ENCODE data around the gene SVBP. TPM values are rescaled to one million over a fixed set of nuclear protein-coding genes. Genes with fewer than 3 reads are reported as not detected.

SVBP gene
- total and polyA plus RNA-seq, 4 donors: 3.4 to 21.8 (median 15.0) TPM

- H3K4me3 ChIP-seq (ENCODE audit: low read depth in 1 of 3, low read length in 3 of 3): no peak overlapping the region
- H3K9ac ChIP-seq (ENCODE audit: low read depth in 1 of 2, low read length in 2 of 2): no peak overlapping the region
- TF ChIP-seq TAF1 (conservative IDR thresholded peaks at IDR 0.05) (no peak), RXRA (IDR thresholded peaks at IDR 0.05) (no peak), HNF4G (IDR thresholded peaks at IDR 0.05) (no peak), GABPA (IDR thresholded peaks at IDR 0.05 in 1 of 2, conservative IDR thresholded peaks at IDR 0.05 in 1 of 2) (no peak), CTCF (IDR thresholded peaks at IDR 0.05; ENCODE audit: low read depth, low read length, missing input control) (no peak), ATF3 (IDR thresholded peaks at IDR 0.05) (no peak), FOXA1 (IDR thresholded peaks at IDR 0.05) (no peak), FOXA2 (IDR thresholded peaks at IDR 0.05) (no peak), HNF4A (conservative IDR thresholded peaks at IDR 0.05) (no peak), ZBTB33 (IDR thresholded peaks at IDR 0.05) (no peak), JUND (IDR thresholded peaks at IDR 0.05) (no peak), YY1 (IDR thresholded peaks at IDR 0.05) (no peak), MAX (IDR thresholded peaks at IDR 0.05) (no peak)
Measured at GRCh38 chr1:42861014-42861399, 43.8 kb upstream of the SVBP start.

GRCh38 chr1:42860339-42861013 lies 43.3 kb upstream of the SVBP start:
- DNase-seq (ENCODE audit: low spot score): no peak
- Histone ChIP-seq H3K4me1 (ENCODE audit: control insufficient read depth in 4 of 4, insufficient read depth in 4 of 4, low read length in 3 of 4) (no peaks in the 10 kb centered on the region), H3K9me3 (ENCODE audit: control insufficient read depth in 4 of 4, low read length in 3 of 4) (peaks cover 0 to 3% (median 0%) of the 10 kb centered on the region in 4 donors), H3K27ac (ENCODE audit: low read depth in 1 of 2, low read length in 2 of 2) (no peak overlapping the region), H3K9ac (ENCODE audit: low read depth in 1 of 2, low read length in 2 of 2) (no peak overlapping the region), H3K4me3 (ENCODE audit: low read depth in 1 of 3, low read length in 3 of 3) (no peak overlapping the region), H3K36me3 (ENCODE audit: control insufficient read depth in 4 of 4, insufficient read depth in 3 of 4, low read depth in 1 of 4, low read length in 3 of 4) (no peaks in the 10 kb centered on the region), H3K27me3 (ENCODE audit: control insufficient read depth in 4 of 4, insufficient read depth in 4 of 4, low read length in 3 of 4) (no peaks in the 10 kb centered on the region)
- 74% methylated on average over 4 of the region's 4 CpGs for WGBS
- TF ChIP-seq MAX (IDR thresholded peaks at IDR 0.05): no peak
- no peak for TF ChIP-seq ZBTB33 (IDR thresholded peaks at IDR 0.05)
- TF ChIP-seq REST (IDR thresholded peaks at IDR 0.05): no peak
- no peak for TF ChIP-seq FOXA1 (IDR thresholded peaks at IDR 0.05)
- TF ChIP-seq RAD21 (IDR thresholded peaks at IDR 0.05): no peak
- TF ChIP-seq SP1 (IDR thresholded peaks at IDR 0.05): no peak
- no peak for TF ChIP-seq TAF1 (conservative IDR thresholded peaks at IDR 0.05)
- no peak for TF ChIP-seq GABPA (IDR thresholded peaks at IDR 0.05 in 1 of 2, conservative IDR thresholded peaks at IDR 0.05 in 1 of 2)
- no peak for TF ChIP-seq JUND (IDR thresholded peaks at IDR 0.05)
- no peak for TF ChIP-seq ATF3 (IDR thresholded peaks at IDR 0.05)
- no peak for TF ChIP-seq CTCF (IDR thresholded peaks at IDR 0.05; ENCODE audit: low read depth, low read length, missing input control)
- TF ChIP-seq YY1 (IDR thresholded peaks at IDR 0.05): no peak
- no peak for TF ChIP-seq HNF4A (conservative IDR thresholded peaks at IDR 0.05)
- TF ChIP-seq NR2F2 (IDR thresholded peaks at IDR 0.05): no peak
- no peak for TF ChIP-seq HNF4G (IDR thresholded peaks at IDR 0.05)
- no peak for TF ChIP-seq FOXA2 (IDR thresholded peaks at IDR 0.05)

More at GRCh38 chr1:42861014-42861399, 43.8 kb upstream of the SVBP start:
- Histone ChIP-seq H3K36me3 (ENCODE audit: control insufficient read depth in 4 of 4, insufficient read depth in 3 of 4, low read depth in 1 of 4, low read length in 3 of 4) (no peaks in the 10 kb centered on the region), H3K27me3 (ENCODE audit: control insufficient read depth in 4 of 4, insufficient read depth in 4 of 4, low read length in 3 of 4) (no peaks in the 10 kb centered on the region), H3K9me3 (ENCODE audit: control insufficient read depth in 4 of 4, low read length in 3 of 4) (peaks cover 0 to 3% (median 0%) of the 10 kb centered on the region in 4 donors), H3K27ac (ENCODE audit: low read depth in 1 of 2, low read length in 2 of 2) (no peak overlapping the region), H3K4me1 (ENCODE audit: control insufficient read depth in 4 of 4, insufficient read depth in 4 of 4, low read length in 3 of 4) (no peaks in the 10 kb centered on the region)
- DNase-seq (ENCODE audit: low spot score): no peak
